Activated CD4-positive, alpha-beta T cell treated with anti-CD3 and anti-CD28 coated beads, Interleukin-10, Interleukin-2, amounts not matched to agents 100 ng/mL and 50 ng/mL, durations not matched to agents 16 hours and 8 hours (primary cell): ENCODE results near the gene SPG7.

Experiments used
- DNase-seq: peaks from one replicate; pipeline ENCODE4 v3.0.0-alpha.2; 2020

Gene SPG7

GRCh38 chr16:89602952-89603590 is 94.9 kb downstream of the SPG7 start:
- DNase-seq: no peak

- DNase-seq: no peak
Measured at GRCh38 chr16:89604764-89605163, 96.6 kb downstream of the SPG7 start.

- no peak for DNase-seq
Measured at GRCh38 chr16:89605186-89605970, 97.2 kb downstream of the SPG7 start.

GRCh38 chr16:89606006-89606405 is 97.8 kb downstream of the SPG7 start:
- no peak for DNase-seq
